SK-N-SH (cell line): Measurements from ENCODE around the gene TMEM266. TPM values are rescaled to one million over a fixed set of nuclear protein-coding genes. Genes with fewer than 3 reads are reported as not detected.

Source experiments
- CTCF ChIA-PET: fragments of 300-600, 350-600 bp; formaldehyde crosslinking; extraction: SDS; loops from one replicate; lab custom pipeline; 2021; lab: Yijun Ruan, JAX
- POLR2A ChIA-PET: fragments of 350-600 bp; sonication (Branson Sonifier 250); formaldehyde crosslinking; extraction: SDS; loops from one replicate; lab custom pipeline; 2020; ENCODE audit warnings: antibody characterized with exemption, inconsistent platforms; lab: Yijun Ruan, JAX
- DNase-seq: peaks from one replicate; pipeline ENCODE4 v3.0.0; 2012
- H2AFZ ChIP-seq: fragments of 200-600 bp; sonication (generic); 2 replicates; pipeline ENCODE4 v1.8.1; 2016; ENCODE audit warnings: antibody characterized with exemption, mild to moderate bottlenecking, low read depth
- H3F3A ChIP-seq: fragments of 200-600 bp; sonication (generic); replicated peaks from 2 replicates; pipeline ENCODE3; 2016; ENCODE audit warnings: antibody characterized with exemption, mild to moderate bottlenecking; ENCODE audit not compliant: insufficient read depth
- H3K27ac ChIP-seq, 2 experiments: fragments of 200-500 bp in 1 of 2; fragments of 200-600 bp in 1 of 2; sonication (Bioruptor generic) in 1 of 2; sonication (generic), shearing (Covaris generic) in 1 of 2; 2 replicates each; pipeline versions ENCODE4 v1.5.1 to v1.6.1; 2014 to 2016; ENCODE audit warnings: low read depth in 2 of 2, inconsistent platforms in 1 of 2, low read length in 1 of 2, mild to moderate bottlenecking in 1 of 2, mixed read lengths in 1 of 2
- H3K27me3 ChIP-seq: fragments of 200-600 bp; sonication (generic), shearing (Covaris generic); 2 replicates; pipeline ENCODE4 v1.6.1; 2016; ENCODE audit warnings: mixed run types; ENCODE audit not compliant: insufficient read depth
- H3K36me3 ChIP-seq, 2 experiments: fragments of 200-500 bp in 1 of 2; fragments of 200-600 bp in 1 of 2; sonication (Bioruptor generic) in 1 of 2; sonication (generic) in 1 of 2; replicated peaks in 1 of 2; 2 replicates each; pipeline versions ENCODE3 to v1.5.1; 2014 to 2016; ENCODE audit warnings: low read length in 1 of 2, mild to moderate bottlenecking in 1 of 2; ENCODE audit not compliant: insufficient read depth in 2 of 2, control insufficient read depth in 1 of 2
- H3K4me1 ChIP-seq, 2 experiments: fragments of 200-500 bp in 1 of 2; fragments of 200-600 bp in 1 of 2; sonication (Bioruptor generic) in 1 of 2; sonication (generic), shearing (Covaris generic) in 1 of 2; 2 replicates each; pipeline versions ENCODE4 v1.5.1 to v1.6.1; 2014 to 2016; ENCODE audit warnings: low read depth in 1 of 2, low read length in 1 of 2, mixed run types in 1 of 2; ENCODE audit not compliant: insufficient read depth in 2 of 2, control insufficient read depth in 1 of 2
- H3K4me2 ChIP-seq: fragments of 200-600 bp; sonication (generic), shearing (Covaris generic); 2 replicates; pipeline ENCODE4 v1.6.1; 2017; ENCODE audit warnings: mixed run types
- H3K4me3 ChIP-seq, 2 experiments: fragments of 200-500 bp in 1 of 2; fragments of 200-600 bp in 1 of 2; sonication (Bioruptor generic) in 1 of 2; sonication (generic), shearing (Covaris generic) in 1 of 2; 2 replicates each; pipeline versions ENCODE4 v1.5.1 to v1.8.1; 2014 to 2016; ENCODE audit warnings: low read depth in 2 of 2, inconsistent platforms in 1 of 2, low read length in 1 of 2, mild to moderate bottlenecking in 1 of 2, mixed read lengths in 1 of 2, moderate library complexity in 1 of 2
- H3K79me2 ChIP-seq: fragments of 200-600 bp; sonication (generic); 2 replicates; pipeline ENCODE4 v1.8.1; 2017; ENCODE audit warnings: mild to moderate bottlenecking; ENCODE audit not compliant: insufficient read depth
- H3K9ac ChIP-seq: fragments of 200-600 bp; sonication (generic); 2 replicates; pipeline ENCODE4 v1.6.1; 2017; ENCODE audit warnings: mixed run types
- H3K9me2 ChIP-seq: fragments of 200-600 bp; sonication (generic); 2 replicates; pipeline ENCODE4 v1.6.1; 2017; ENCODE audit warnings: mixed run types
- H3K9me3 ChIP-seq: fragments of 200-600 bp; sonication (generic); 2 replicates; pipeline ENCODE4 v1.6.1; 2017; ENCODE audit warnings: mixed run types, mild to moderate bottlenecking, moderate library complexity
- H4K20me1 ChIP-seq: fragments of 200-600 bp; sonication (generic); 2 replicates; pipeline ENCODE4 v1.6.1; 2017; ENCODE audit warnings: mild to moderate bottlenecking, mixed run types; ENCODE audit not compliant: insufficient read depth
- EP300 ChIP-seq, 2 experiments: IDR thresholded peaks; 2 replicates each; pipeline versions ENCODE4 v1.4.0 to v1.6.1; 2012; ENCODE audit warnings: borderline replicate concordance in 1 of 2, low read depth in 1 of 2, low read length in 1 of 2
- EZH2phosphoT487 ChIP-seq: fragments of 200-600 bp; sonication (generic); IDR thresholded peaks from 2 replicates; pipeline ENCODE4 v1.6.1; 2017; ENCODE audit warnings: low read depth, mixed run types, mild to moderate bottlenecking, antibody characterized with exemption, moderate library complexity, borderline replicate concordance
- FOSL2 ChIP-seq: IDR thresholded peaks from 2 replicates; pipeline ENCODE4 v1.4.0; 2012; ENCODE audit warnings: low read depth, mild to moderate bottlenecking, moderate library complexity, borderline replicate concordance
- FOXJ3 ChIP-seq: sonication (generic); formaldehyde crosslinking; IDR thresholded peaks from 2 replicates; pipeline ENCODE4 v1.5.1; 2020; ENCODE audit warnings: mild to moderate bottlenecking, missing genetic modification reagents
- GATA2 ChIP-seq: sonication (generic); formaldehyde crosslinking; IDR thresholded peaks from 2 replicates; pipeline ENCODE4 v1.5.0; 2020; ENCODE audit warnings: mild to moderate bottlenecking, missing genetic modification reagents
- MXI1 ChIP-seq: IDR thresholded peaks from 2 replicates; pipeline ENCODE4 v1.6.1; 2012; ENCODE audit warnings: mild to moderate bottlenecking, low read depth, low read length, improper control_type of control experiment
- NFIC ChIP-seq: IDR thresholded peaks from 2 replicates; pipeline ENCODE4 v1.4.0; 2012; ENCODE audit warnings: borderline replicate concordance
- NRF1 ChIP-seq: IDR thresholded peaks from 2 replicates; pipeline ENCODE4 v1.6.1; 2012; ENCODE audit warnings: low read depth, mild to moderate bottlenecking, low read length
- RCOR1 ChIP-seq: fragments of 150-350 bp; IDR thresholded peaks from 2 replicates; pipeline ENCODE4 v1.6.1; 2017; ENCODE audit warnings: antibody characterized with exemption, low read length
- RFX5 ChIP-seq: IDR thresholded peaks from 2 replicates; pipeline ENCODE4 v1.6.1; 2012; ENCODE audit warnings: mild to moderate bottlenecking, improper control_type of control experiment, low read length
- SIN3A ChIP-seq: IDR thresholded peaks from 2 replicates; pipeline ENCODE4 v1.6.1; 2012; ENCODE audit warnings: low read depth, mild to moderate bottlenecking, low read length, moderate library complexity, borderline replicate concordance
- SMC3 ChIP-seq: IDR thresholded peaks from 2 replicates; pipeline ENCODE4 v1.6.1; 2012; ENCODE audit warnings: low read depth, low read length, improper control_type of control experiment
- TAF1 ChIP-seq: IDR thresholded peaks from 2 replicates; pipeline ENCODE4 v1.6.1; 2012; ENCODE audit warnings: low read depth, mild to moderate bottlenecking, low read length, moderate library complexity, borderline replicate concordance
- TCF12 ChIP-seq: IDR thresholded peaks from 2 replicates; pipeline ENCODE4 v1.4.0; 2012
- YY1 ChIP-seq: IDR thresholded peaks from 2 replicates; pipeline ENCODE4 v1.4.0; 2012; ENCODE audit warnings: low read depth, mild to moderate bottlenecking
- WGBS: methylation state at CpG from one replicate; pipeline ENCODE4 v1.1.6; 2017; ENCODE audit warnings: low lambda C conversion rate; 5-methylcytosine and 5-hydroxymethylcytosine counted together
- polyA plus RNA-seq, 3 experiments: library from polyadenylated mRNA; depleted of rRNA; stranded (reverse); fragments of >200 nt; gene quantifications; 2 replicates each; pipeline ENCODE4 v1.2.3, GENCODE V29; 2012
- TF ChIP-seq, protein P1 (sequence below): IDR thresholded peaks from 2 replicates; pipeline ENCODE4 v1.4.0; 2012; ENCODE audit warnings: low read depth, borderline replicate concordance

Gene TMEM266
- polyA plus RNA-seq, 1 of the 3 experiments (the other 2 are of a cell fraction) = 0.07 TPM

DNA sequence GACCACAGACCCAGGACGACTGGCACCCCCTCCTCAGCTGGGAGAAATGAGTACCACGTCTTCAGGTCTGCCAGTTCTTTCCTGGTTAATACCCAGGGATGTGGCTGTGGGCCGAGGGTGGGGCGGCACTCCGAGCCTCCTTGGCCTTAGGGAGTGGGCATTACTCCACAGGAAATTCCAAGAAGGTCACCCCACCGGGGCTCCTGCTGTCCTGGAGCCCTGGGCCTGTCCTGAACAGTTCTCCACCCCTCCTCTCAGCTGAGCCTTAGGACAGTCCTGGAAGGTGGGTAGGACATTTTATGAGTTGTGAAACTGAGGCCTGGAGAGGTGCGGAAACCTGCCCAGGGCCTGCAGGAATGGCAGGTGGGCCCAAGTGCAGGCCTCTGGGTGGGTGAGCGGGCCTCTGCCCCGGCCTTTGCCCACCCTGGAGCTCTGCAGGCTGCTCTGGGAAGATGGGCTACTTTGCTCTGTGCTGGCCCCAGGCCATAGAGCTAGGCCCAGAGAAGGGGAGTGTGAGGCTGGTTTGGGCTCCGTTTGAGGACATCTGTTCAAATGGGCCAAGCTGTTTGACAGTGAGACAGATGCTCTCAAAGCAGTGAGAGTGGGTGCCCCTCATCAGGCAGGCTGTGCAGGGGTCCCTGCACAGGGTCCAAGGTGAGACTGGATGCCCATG, 103.1 kb downstream of the TMEM266 start:
- H3K4me3 ChIP-seq = no peak overlapping the region
- peaks cover 0 to 14% of the 10 kb centered on the region in 2 experiments; a peak in 1 of 4 replicates for H3K4me1 ChIP-seq
- H3K4me2 ChIP-seq = no peak overlapping the region
- POLR2A ChIA-PET = no interaction called here
- no peaks in the 10 kb centered on the region for H3K79me2 ChIP-seq
- no peaks in the 10 kb centered on the region for H3K9me2 ChIP-seq
- H3K9ac ChIP-seq = no peak overlapping the region
- no peaks in the 10 kb centered on the region for H4K20me1 ChIP-seq
- no peaks in the 10 kb centered on the region for H3K9me3 ChIP-seq
- no peak overlapping the region for H2AFZ ChIP-seq
- whole genome bisulfite sequencing = 87% methylated on average over 4 of the region's 10 CpGs
- H3K36me3 ChIP-seq = no peaks in the 10 kb centered on the region
- CTCF ChIA-PET = interaction anchor here (0.9 to 19.1 kb wide), 6 partner anchors 10 to 123 kb away, joined by 3 to 279 read pairs (median 6); no protein-coding TSS in a partner anchor
- DNase-seq = no peak
- TF ChIP-seq RCOR1 = no peak
- no peak for TF ChIP-seq FOSL2
- TF ChIP-seq SMC3 = no peak
- TF ChIP-seq FOXJ3 (CRISPR knock-in tag) = no peak
- no peak for TF ChIP-seq MXI1
- no peak overlapping the region for H3K27ac ChIP-seq
- H3F3A ChIP-seq = no peaks in the 10 kb centered on the region
- no peaks in the 10 kb centered on the region for H3K27me3 ChIP-seq

DNA sequence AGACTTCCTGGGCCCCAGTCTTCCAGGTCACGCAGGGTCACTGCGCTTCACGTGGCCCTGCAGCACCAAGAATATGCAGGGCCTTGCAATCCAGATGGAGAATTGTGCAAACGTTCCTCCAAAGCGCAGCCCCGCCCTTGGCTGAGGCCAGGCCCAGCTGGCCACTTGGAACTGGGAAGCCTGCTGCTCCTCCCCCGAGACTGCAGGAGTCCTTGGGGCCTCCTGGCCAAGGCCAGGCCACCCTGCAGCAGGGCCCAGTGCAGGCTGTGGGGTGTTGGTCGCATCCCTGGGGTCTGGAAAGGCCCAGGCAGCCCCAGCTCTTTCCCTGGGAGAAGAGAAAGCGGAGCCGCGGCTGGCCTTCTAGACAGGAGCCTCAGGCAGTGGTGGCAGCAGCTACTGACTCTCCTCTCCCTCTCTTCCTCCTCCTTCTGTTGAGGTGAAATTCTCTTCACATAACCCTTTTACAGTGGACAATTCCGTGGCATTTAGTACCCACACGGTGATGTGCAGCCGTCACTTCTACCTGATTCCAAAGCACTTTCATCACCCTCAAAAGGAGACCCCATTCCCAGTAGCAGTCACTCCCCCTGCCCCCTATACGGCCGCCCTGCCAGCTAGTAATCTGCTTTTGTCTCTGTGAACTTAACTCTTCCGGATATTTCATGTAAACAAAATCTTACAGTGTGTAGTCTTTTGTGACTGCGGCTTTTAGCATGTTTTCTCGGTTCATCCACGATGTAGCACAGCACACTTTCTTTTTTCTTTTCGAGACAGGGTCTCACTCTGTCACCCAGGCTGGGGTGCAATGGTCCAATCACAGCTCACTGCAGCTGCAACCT, 103.9 kb downstream of the TMEM266 start:
- no peaks in the 10 kb centered on the region for H3K36me3 ChIP-seq
- H4K20me1 ChIP-seq = no peaks in the 10 kb centered on the region
- 95% methylated on average over 13 of the region's 21 CpGs for WGBS
- peak; percentile 50 for DNase-seq
- no peaks in the 10 kb centered on the region for H3K79me2 ChIP-seq
- no peak overlapping the region for H3K27ac ChIP-seq
- no peak overlapping the region for H3K4me2 ChIP-seq
- TF ChIP-seq TAF1 = no peak
- no peak for TF ChIP-seq TCF12
- no peak for TF ChIP-seq FOSL2
- no peak for TF ChIP-seq NFIC
- no peak for TF ChIP-seq MXI1
- no peak for TF ChIP-seq SMC3
- no peak for TF ChIP-seq EP300 (IDR thresholded peaks at IDR 0.05; ENCODE audit: borderline replicate concordance in 1 of 2, low read depth in 1 of 2, low read length in 1 of 2)
- no peak for TF ChIP-seq RFX5
- no peak for TF ChIP-seq FOXJ3 (CRISPR knock-in tag)
- no peak for TF ChIP-seq NRF1
- TF ChIP-seq SIN3A = no peak
- no peak for TF ChIP-seq EZH2phosphoT487
- TF ChIP-seq YY1 = no peak
- TF ChIP-seq, protein P1, sequence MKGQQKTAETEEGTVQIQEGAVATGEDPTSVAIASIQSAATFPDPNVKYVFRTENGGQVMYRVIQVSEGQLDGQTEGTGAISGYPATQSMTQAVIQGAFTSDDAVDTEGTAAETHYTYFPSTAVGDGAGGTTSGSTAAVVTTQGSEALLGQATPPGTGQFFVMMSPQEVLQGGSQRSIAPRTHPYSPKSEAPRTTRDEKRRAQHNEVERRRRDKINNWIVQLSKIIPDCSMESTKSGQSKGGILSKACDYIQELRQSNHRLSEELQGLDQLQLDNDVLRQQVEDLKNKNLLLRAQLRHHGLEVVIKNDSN = no peak
- TF ChIP-seq GATA2 (CRISPR knock-in tag) = no peak
- H3K9me3 ChIP-seq = no peaks in the 10 kb centered on the region
- H3K9me2 ChIP-seq = no peaks in the 10 kb centered on the region
- no peak overlapping the region for H3K4me3 ChIP-seq
- CTCF ChIA-PET = interaction anchor here (0.9 to 19.1 kb wide), 4 partner anchors 12 to 104 kb away, joined by 3 to 279 read pairs (median 12); no protein-coding TSS in a partner anchor
- no peaks in the 10 kb centered on the region for H3K27me3 ChIP-seq
- H3F3A ChIP-seq = no peaks in the 10 kb centered on the region
- no peak overlapping the region for H2AFZ ChIP-seq
- POLR2A ChIA-PET = no interaction called here
- H3K4me1 ChIP-seq = peaks cover 0 to 14% of the 10 kb centered on the region in 2 experiments; a peak in 1 of 4 replicates
- no peak overlapping the region for H3K9ac ChIP-seq
